ENCODE data around the gene ANO7. TPM values are rescaled to one million over a fixed set of nuclear protein-coding genes. Genes with fewer than 3 reads are reported as not detected.

ANO7 gene, protein sequence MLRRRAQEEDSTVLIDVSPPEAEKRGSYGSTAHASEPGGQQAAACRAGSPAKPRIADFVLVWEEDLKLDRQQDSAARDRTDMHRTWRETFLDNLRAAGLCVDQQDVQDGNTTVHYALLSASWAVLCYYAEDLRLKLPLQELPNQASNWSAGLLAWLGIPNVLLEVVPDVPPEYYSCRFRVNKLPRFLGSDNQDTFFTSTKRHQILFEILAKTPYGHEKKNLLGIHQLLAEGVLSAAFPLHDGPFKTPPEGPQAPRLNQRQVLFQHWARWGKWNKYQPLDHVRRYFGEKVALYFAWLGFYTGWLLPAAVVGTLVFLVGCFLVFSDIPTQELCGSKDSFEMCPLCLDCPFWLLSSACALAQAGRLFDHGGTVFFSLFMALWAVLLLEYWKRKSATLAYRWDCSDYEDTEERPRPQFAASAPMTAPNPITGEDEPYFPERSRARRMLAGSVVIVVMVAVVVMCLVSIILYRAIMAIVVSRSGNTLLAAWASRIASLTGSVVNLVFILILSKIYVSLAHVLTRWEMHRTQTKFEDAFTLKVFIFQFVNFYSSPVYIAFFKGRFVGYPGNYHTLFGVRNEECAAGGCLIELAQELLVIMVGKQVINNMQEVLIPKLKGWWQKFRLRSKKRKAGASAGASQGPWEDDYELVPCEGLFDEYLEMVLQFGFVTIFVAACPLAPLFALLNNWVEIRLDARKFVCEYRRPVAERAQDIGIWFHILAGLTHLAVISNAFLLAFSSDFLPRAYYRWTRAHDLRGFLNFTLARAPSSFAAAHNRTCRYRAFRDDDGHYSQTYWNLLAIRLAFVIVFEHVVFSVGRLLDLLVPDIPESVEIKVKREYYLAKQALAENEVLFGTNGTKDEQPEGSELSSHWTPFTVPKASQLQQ
- 0.10 TPM for total RNA-seq

- DNase-seq, result no peak
Observed at GRCh38 chr2:241188361-241189092, at the start of gene ANO7. TSS of gene ANO7 (plus strand) at chr2:241188677. CDS start at chr2:241190064, 1,387 bp downstream.

- no peak for DNase-seq
Observed at GRCh38 chr2:241139531-241140444, 48.7 kb upstream of the ANO7 start.

- DNase-seq, result no peak
Observed at GRCh38 chr2:241140445-241140840, 48.0 kb upstream of the ANO7 start.

- DNase-seq, result no peak
Observed at GRCh38 chr2:241141214-241141770, 47.2 kb upstream of the ANO7 start.

- no peak for DNase-seq
Observed at GRCh38 chr2:241142063-241142462, 46.4 kb upstream of the ANO7 start.

GRCh38 chr2:241142593-241142992, 45.9 kb upstream of the ANO7 start:
- DNase-seq, result no peak

DNA sequence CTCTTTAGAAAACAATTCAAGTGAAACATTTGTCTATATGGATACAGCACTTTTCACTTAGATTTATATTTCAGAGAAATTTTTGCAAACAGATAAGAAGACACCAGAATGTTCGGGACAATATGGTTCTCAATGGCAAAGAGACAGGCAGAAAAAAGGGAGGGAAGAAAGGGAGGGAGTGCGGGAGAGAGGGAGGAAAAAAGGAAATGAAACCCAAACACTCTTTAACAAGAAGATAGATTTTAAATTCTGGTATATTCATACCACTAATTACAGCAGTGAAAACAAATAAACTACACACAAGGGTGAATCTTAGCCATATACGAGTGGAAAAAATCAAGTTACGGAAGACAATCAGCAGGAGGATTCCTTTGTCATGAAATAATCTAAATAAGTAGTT, 42.2 kb upstream of the ANO7 start:
- DNase-seq, result no peak

DNA sequence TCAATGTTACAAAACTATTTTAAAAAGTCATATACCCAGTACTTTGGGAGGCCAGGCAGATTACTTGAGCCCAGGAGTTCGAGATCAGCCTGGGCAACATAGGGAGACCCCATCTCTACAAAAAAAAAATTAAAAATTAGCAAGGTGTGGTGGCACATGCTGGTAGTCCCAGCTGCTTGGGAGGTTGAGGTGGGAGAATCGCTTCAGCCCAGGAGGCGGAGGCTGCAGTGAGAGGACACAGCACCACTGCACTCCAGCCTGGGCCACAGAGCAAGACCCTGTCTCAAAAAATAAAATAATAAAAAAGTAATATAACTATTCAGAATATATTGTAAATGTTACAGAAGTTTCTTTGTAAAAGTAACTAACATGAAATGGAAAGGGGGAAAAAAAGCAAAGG, 41.1 kb upstream of the ANO7 start:
- no peak for DNase-seq

DNA sequence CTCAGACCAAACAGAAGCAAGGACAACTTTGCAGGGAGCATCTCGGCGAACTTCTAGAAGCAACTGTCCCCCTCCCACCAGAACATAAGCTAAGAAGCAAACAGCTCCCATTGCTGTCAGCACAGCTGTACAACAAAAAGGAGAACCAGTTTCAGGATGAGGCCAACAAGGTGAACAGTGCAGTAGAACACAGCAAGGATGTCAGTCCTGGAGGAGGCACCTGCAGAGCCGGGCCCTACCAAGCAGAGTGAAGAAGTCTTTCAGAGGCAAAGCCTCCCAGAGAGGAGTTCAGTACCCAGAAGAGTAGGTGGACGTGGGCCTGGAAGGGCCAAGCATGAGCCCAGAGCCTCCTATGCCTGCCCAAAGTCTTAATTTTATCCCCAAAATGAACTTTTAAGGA, 40.2 kb upstream of the ANO7 start:
- no peak for DNase-seq

DNA sequence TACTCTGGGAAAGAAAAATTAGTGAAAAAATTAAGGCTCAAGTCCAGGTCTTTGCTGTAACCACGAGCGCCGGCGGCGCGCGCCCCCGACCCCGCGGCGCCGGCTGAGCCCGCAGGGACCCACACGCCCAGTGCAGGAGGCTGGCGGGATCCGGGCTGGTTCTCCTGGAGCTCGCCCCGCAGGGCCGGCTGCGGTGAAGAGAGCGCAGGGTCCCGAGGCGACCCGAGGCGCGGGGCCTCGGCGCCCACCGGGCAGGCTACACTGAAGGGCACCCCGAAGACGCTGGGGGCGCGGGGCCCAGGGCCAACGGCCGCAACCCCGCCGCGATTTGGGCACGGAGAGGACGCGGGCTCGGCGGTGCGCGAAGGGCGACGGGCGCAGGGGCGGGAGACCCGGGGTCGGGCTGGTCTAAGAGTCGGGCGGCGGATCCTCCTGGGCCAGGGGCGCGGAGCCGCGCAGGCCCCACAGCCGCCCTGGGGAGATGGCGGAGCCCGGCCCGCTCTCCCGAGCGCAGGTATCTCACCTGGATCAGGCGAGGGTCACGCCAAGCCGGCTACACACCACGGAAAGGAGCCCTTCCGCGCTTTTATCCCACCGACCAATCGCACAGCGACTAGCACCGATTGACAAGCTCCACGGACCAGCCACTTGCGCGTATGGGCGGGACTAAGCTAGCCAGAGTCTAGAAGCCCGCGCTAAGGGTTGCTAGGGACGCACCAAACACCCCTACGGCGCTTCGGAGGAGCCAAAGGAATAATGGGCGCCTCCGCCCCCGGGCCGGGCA, 39.4 kb upstream of the ANO7 start, which contains the start of gene PASK:
TSS of gene PASK (minus strand) at position 582 of the 784 bp plus-strand sequence. CDS start 6,440 bp downstream, outside the sequence.
- DNase-seq, result peak; percentile 97

- DNase-seq, result no peak
Observed at GRCh38 chr2:241149675-241149924, 38.9 kb upstream of the ANO7 start.

DNA sequence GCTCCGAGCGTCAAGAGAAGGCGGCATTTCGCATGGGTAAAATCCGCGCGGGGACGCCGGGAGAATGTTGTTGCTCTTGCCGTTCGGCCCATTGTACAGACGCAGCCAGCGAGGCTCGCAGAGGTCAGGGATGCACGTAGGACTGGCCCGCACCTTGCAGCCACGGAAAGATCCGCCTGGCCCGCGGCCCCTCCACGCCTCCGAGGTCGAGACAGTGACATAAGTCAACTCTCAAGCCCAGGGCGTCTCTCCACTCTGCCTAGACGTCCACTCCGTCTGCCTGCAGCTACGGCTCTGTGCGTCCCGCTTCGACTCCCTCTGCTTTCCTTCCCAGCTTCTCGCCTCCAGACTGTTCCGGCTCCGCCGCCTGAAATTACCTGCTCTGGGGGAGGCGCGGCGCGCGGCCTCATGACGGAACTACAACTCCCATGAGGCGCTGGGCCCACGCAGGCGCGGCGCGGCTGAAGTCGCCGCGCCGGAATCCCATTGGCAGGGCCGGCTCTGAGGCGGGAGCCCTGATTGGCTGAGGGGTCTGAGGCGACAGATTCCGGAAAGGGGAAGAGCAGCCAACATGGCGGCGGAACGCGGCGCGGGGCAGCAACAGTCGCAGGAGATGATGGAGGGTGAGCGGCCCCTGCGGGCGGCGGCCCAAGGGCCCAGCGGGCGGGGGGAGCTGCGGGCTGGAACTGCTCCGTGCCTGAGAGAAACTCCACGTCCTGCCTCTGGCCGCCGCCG, 38.4 kb upstream of the ANO7 start, which contains the start of gene PPP1R7:
TSS of gene PPP1R7 (plus strand) at position 543 of the 735 bp plus-strand sequence. CDS start at position 572, 29 bp downstream.
- DNase-seq, result peak; percentile 98

GRCh38 chr2:241150660-241151530, 37.6 kb upstream of the ANO7 start:
- peak; percentile 52 for DNase-seq

- DNase-seq, result no peak
Observed at GRCh38 chr2:241151934-241152660, 36.4 kb upstream of the ANO7 start.

GRCh38 chr2:241153616-241154015, 34.9 kb upstream of the ANO7 start:
- DNase-seq, result no peak

DNA sequence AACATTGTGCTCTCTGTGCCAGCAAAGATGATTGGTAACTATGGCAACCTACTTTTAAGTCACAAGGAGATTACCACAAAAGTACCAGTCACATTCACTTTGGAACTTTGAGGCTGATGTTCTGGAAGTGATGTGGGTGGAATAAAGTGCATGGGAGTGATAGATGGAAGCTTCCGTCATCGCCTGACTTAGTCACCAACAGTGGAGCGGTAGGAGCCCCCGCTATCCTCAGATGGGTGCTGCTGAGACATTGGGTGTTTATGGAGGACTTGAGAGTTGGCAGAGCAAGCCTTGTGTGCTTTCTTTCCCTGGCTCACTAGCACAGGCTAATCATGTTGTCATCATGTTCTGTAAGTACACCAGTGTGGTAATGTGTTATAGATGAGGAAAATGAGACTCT, 33.6 kb upstream of the ANO7 start:
- DNase-seq, result no peak

DNA sequence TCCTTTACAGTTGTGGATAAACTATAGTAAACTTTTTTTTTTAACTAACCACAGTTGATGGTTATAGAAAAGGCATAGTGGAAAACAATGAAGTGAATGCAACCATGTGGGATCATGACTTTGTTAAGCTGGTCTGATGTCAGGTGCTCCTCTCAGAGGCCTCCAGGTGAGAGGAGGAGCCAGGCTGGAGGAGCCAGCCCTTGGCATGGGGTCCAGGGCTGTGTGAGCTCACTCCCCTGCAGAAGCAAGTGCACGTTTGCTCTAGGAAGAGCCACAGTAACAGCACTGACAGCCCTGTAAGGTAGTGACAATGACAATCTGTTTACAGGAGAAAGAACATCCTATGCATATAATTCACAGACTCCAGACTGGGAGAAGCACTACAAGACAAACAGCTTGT, 32.5 kb upstream of the ANO7 start:
- no peak for DNase-seq

- DNase-seq, result no peak
Observed at GRCh38 chr2:241156971-241157441, 31.5 kb upstream of the ANO7 start.
